Neural progenitor cell (in vitro differentiated cells): ENCODE data around the gene MMP25.

Experiments used
- CTCF ChIP-seq: fragments of 200-600 bp; sonication (generic); IDR thresholded peaks from 2 replicates; pipeline ENCODE4 v1.5.1; 2017; ENCODE audit warnings: antibody characterized with exemption, mild to moderate bottlenecking
- EZH2phosphoT487 ChIP-seq: fragments of 200-600 bp; sonication (generic); IDR thresholded peaks from 2 replicates; pipeline ENCODE4 v1.6.1; 2017; ENCODE audit warnings: antibody characterized with exemption

DNA sequence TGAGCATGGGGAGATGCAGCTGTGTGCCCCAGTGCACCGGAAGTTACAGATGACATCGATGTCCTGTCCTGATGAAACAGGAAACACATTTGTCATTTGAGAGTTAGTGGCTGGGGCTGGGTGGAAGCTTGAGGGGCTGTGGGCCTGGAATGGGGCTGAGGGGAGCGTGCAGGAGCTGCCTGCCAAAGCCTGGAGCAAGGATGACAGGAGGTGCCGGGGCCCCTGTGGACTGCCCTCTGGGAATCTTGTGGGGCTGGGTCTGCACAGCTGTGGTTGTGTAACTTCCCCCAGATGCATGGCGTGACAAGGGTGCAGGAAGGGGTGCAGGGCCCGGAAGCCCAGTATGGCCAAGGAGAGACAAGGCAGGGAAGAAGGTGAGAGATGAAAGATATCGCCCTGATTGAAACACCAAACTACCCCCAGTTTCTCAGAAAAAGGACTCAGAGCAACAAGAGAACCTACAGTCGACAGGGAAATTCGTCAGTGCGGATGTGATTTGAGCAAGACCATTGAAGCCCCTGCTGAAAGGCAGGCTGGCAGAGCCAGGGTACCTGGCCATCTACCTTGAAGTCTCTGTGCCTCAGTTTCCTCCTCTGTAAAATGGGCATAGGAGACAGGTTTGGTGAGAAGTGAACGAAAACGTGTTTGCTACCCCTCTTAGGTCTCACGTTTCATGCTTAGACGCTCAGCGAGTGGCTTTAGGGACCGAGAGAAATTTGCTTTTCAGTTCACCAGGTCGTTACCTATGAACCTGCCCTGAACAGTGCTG, 8.8 kb downstream of the MMP25 start:
- TF ChIP-seq CTCF, result no peak
- no peak for TF ChIP-seq EZH2phosphoT487
